GM18499 (cell line): ENCODE results near the gene CPA5.

Experiments
- ATAC-seq: cut with Tn5 transposase; IDR thresholded peaks from one replicate; pipeline ENCODE4 v1.9.1; 2021; ENCODE audit warnings: moderate number of reproducible peaks; ENCODE audit not compliant: insufficient read depth, unreplicated experiment

The CPA5 gene

GRCh38 chr7:130332259-130333053 lies 12.2 kb upstream of the CPA5 start:
- no peak for ATAC-seq

GRCh38 chr7:130333832-130334231 lies 10.8 kb upstream of the CPA5 start:
- no peak for ATAC-seq

DNA sequence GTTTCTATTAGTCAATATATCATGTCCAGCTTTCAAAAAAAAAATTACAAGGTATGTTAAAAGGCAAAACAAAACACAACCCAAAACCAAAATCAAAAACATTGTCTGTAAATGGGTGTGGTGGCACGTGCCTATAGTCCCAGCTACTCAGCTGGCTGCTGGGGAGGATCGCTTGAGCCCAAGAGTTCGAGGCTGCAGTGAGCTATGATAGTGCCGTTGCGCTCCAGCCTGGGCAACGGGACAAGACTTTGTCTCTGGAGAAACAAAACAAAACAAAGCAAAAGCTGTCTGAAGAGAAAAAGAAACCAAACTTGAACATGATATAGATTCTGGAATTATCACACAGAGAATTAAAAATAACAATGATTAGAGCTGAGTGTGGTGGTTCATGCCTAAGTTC lies 10.3 kb upstream of the CPA5 start:
- no peak for ATAC-seq

GRCh38 chr7:130337410-130337971 lies 7.1 kb upstream of the CPA5 start:
- no peak for ATAC-seq

DNA sequence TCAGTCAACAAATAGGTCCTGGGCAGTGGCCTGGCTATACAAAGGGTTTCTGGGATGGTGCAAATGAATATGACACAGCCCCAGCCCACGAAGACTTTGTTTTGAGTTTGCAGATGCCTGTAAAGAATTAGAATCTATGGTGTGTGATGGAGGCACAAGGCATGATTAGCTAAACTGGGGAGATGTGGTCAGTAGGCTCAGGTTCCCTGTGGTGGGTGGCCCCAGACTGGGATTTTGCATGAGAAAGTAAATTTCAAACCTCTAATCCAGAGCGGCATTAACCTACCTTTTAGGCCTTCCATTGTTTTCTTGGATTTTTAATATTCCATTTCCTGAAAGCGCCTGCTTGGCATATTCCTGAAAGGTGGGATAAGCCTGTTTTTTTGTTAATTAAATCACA lies 6.4 kb upstream of the CPA5 start:
- no peak for ATAC-seq

DNA sequence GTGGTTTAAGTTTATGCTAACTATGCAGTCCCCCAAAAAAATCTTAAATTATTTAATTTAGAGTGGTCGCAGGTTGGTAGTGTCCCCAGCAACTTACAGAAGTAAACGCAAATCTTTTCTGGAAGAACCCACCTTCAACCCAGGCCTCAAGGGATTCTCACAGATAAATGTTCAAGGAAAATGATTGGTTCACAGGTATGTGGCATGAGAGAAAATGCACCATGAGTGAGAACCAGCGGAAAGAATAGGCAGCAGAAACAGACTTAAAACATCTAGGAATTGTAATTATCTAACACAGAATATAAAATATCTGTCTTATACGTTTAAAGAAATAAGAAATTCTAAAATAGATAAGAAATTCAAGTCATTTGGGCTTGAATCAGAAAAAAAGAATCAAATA lies 2.7 kb upstream of the CPA5 start:
- no peak for ATAC-seq

DNA sequence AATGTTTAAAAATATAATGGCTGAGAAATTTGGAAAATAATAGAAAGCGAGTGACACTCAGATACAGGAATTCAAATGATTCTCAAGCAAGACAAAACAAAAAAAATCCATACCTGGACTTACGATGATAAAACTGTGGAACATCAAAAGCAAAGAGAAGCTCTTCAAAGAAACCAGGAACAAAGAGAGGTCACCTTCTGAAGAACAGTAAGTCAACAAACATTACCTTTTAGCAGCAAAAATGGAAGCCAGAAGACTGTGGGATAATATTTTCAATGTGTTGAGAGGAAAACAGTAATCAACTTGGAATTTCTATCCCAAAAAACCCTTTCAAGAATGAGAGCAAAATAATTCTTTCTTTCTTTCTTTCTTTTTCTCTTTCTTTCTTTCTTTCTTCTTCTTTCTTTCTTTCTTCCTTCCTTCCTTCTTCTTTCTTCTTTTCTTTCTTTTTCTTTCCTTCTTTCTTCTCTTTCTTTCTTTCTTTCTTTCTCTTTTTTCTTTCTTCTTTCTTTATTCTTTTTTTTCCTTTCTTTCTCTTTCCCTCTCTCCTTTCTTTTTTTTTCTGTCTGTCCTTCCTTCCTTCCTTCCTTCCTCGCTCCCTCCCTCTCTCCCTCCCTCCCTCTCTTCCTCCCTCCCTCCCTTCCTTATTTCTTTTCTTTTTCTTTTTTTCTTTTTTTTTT lies 1.8 kb upstream of the CPA5 start:
- no peak for ATAC-seq

DNA sequence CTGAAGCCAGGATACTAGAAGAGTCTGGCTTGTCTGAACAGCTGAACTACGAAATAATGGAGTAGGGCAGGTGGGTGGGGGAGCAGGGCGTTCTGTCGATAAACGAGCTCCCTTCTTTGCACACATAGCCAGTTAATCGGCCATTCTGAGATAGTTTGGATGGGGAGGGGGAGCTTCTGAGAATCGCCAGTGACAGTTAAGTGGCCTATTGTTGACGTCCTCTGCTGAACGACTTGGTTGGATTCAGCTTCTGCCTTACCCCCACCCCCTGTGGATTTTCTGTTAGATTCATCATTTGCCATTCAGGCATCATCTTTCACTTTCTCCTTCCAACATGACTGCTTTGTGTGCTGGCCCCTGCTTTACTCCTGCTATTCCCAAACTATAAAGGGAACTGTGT lies 520 bp downstream of the CPA5 start:
- ATAC-seq: no peak

- ATAC-seq: no peak
Observed at GRCh38 chr7:130345725-130346124, 1.1 kb downstream of the CPA5 start.

DNA sequence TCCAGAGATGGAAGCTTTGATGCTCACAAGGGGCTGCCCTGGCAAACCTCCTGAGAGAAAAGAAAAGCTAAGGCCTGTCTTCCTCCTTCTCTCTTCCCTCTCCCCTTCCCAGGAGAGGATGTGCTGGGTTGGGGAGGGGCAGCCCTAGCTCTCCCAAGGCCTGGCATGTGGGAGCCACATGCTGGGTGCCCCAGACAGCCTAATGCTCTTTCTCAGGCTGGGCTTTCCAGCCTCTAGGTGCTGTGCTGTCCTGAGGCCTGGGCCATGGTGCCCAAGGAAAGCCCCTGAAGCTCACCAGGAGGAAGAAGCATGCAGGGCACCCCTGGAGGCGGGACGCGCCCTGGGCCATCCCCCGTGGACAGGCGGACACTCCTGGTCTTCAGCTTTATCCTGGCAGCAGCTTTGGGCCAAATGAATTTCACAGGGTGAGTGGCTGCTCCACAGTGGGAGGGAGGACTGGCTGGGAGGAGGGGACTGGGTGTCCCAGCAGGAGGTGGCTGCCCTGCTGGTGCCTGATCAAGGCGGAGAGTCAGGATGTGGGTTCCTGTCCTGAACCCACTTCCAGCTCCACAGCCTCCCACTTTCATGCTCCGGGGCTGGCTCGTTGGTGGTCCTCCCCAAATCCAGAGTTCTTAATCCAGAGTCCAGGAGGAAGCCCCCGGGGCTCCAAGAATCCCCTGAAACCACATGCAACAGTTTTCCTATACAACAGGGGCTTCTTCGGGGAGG lies 1.7 kb downstream of the CPA5 start:
- ATAC-seq: no peak

- no peak for ATAC-seq
Observed at GRCh38 chr7:130346941-130347340, 2.3 kb downstream of the CPA5 start.

DNA sequence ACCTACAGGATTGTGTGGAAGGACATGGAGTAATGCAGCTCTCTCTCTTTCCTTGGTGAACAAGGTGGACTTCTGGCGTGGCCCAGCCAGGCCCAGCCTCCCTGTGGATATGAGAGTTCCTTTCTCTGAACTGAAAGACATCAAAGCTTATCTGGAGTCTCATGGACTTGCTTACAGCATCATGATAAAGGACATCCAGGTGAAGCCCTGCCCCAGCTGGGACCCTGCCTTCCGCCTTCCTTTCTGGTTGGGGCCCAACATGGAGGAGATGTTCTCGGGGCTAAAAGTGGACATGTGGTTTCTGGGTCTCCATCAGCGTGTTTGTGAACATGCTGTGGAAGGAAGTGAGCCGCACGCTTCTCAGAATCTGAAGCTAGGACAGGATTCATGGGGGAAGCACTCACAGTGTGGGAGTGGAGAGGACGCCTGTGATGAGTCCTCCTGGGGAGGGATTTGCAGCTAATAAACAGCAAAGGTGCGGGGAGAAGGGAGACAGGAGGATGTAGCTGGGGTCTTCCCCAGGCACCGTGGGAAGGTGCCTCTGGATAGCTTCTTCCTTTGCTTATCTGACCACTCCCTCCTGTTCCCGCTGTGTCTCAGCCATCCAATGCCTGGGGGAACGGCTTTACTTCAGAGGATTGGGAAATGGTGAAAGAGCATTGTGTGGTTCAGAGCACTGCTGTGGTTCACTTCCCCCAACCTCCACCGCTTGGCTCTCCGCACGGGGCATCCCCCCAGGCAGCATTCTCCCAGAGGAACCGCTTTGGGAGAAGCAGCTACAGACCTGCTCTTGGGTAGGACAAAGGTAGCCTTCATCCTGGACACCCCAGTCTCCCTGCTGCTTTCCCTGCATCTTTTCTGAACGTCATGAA lies 5.5 kb downstream of the CPA5 start:
- ATAC-seq: no peak

DNA sequence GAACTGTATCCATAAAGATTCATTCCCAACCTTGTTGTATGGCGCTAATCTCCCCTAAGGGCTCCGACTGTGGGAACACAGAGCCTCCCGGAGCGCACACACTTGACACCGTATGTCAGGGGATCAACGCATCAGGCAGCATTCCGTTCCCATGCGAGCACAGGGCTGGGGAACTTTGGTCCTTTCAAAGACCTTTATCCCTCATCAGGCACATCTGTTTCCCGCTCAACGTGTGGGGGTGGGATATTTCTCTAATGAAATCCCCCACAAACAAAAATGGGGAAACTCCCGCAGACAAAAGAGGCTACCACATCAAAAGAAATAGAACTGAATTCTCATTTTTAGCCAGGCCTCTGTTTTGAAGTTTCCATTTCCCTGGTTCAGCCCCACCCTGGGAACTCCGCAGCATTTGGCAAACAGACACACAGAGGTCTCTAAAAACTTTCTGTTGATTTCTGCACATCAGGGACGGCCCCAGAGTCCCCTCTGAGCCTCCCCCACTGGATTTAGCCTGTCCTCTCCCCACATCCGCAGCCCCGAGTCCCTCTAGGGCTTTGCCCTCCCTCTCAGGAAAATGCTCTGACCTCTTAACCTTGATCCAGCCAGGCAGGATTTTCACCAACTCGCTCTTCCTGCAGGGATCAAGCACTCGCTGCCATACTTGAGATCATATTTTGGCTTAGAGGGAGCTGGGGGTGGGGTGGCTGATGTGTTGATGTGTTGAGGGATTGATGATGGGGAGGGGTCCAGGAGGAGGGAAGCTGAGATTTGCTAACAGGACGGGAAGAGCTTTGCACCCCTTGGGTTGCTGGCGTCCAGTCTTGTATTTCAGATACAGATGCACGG lies 6.6 kb downstream of the CPA5 start:
- no peak for ATAC-seq

DNA sequence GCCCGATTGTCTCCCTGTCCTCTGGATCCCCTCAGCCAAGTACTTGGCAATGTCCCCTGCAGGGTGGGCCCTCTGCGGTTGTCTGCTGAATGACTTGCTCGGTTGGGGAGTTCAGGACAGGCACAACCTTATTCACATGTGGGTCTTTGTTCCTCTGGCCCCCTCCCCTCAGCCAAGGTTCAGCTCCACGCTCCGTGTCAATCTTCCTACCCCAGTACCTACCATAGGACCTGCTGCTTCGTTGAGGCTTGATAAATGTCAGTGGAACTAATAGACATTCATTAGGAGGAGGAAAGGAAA lies 7.1 kb downstream of the CPA5 start:
- no peak for ATAC-seq

- no peak for ATAC-seq
Observed at GRCh38 chr7:130352194-130353074, 7.8 kb downstream of the CPA5 start.

DNA sequence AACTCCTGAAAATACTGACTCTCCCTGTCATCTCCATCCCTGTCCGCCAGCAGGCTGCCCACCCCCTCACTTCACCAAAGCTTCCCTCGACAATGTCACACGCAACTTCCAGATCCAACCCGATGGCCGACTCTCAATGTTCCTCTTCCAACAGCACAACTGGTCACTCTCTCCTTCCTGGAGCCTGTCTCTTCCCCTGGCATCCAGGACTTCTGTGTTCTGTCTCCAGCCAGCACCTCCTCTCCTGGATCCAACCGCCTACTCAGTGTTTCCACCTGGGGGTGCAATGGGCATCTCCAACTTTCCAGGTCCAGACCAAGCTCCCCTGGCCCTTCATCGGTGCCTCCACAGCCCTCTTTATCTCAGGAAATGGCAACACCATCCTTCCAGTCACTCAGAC lies 8.6 kb downstream of the CPA5 start:
- ATAC-seq: no peak

- no peak for ATAC-seq
Observed at GRCh38 chr7:130356121-130356875, 11.7 kb downstream of the CPA5 start.
